HG03060 (cell line): Measurements from ENCODE around the gene PSAPL1.

Experiments
- ATAC-seq: cut with Tn5 transposase; IDR thresholded peaks from one replicate; pipeline ENCODE4 v1.9.1; 2021; ENCODE audit warnings: low read depth, moderate number of reproducible peaks; ENCODE audit not compliant: unreplicated experiment

PSAPL1 gene

DNA sequence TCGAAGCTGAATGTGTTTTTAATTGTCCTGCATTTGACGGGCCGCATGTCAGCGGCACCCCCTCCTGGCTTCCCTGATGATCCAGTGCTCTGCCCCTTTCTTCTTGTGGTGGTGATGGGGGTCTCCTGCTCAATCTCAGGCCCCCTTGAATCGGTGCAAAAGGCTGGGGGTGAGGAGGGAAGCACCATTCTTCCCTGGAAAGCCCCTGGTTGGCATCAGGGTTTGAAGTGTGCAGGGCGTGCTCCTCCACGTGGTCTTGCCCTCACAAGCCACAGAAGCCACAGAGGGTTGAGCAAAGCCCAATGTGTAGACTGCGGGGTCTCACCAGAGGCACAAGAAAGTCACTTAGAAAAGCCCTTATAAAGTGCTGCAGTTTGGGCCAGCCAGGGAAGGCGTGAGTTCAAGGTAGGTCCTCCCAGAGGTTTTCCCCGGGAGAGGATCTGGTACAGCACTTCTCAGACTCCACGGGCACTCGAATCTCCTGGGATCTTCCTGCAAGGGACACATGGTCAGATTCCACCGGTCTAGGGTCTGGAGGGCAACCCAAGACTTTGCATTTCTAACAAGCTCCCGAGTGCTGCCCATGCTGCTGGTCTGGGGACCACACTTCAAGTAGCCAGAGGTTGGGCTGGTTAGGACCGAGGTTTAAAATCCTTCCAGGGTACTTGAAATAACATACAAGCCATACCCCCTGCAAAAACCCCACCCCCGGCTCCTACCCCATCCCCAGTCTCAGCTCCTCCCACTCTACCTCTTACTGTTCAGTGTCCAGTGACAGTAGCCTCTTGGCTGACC, 35.1 kb downstream of the PSAPL1 start:
- no peak for ATAC-seq

- ATAC-seq: no peak
These were observed 35.8 kb downstream of the PSAPL1 start for GRCh38 chr4:7398788-7399439.

DNA sequence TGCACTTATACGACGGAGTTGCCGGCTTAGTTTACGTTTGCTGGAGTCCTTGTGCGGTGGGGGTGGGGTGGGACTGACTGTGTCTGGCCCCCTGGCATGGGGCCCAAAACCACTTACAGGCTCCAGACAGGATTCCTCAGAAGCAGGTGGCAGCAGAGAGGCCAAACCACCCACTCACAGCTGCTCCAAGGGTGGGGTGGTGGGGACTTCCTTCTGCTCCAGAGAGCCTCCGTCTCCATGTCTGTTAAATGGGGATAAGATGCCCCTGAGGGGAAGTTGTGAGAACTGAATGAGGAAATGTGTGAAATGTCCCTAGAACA, 36.7 kb downstream of the PSAPL1 start:
- no peak for ATAC-seq

DNA sequence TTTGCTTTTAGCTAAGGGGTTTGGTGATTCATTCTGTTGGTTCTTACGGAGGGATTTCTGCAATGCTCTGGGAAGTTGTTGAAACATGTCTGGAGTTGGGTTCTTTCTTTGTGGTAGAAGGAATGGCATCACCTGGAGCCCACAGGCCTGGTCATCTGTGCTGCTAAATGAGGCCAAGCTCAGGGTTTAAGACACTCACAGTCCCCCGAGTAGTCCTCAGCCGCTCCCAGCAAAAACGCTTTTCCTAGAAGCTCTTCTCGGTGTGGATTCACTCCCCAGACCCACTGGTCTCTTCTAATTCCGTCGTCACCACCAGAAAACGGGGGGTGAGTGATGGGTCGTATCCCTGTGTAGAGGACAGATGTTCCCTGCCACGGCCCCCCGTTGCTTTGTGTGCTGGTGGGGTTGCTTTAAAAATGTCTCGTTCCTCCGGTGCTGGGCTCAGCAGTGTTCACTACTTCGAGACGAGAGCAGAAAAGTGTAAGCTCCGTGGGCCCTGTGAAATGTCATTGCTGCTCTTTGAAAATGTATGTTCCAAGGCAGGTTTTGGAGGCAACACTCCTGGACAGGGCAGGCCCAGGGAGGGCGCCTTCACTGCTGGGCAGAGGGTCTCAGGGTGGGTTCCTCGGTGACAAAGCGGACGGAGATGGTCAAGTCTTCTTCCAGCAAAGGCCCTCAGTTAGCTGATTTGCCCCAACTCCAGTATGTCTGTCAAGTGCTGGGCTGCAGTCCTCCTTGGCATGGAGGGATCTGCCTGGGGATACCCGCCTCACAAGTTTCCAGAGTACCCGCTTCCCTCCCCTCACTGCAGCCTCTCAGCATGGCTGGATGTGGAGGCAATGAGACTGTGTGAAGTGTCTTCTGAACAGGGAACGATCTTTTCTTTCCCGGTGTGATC, 37.3 kb downstream of the PSAPL1 start:
- ATAC-seq: no peak

- ATAC-seq: no peak
These were observed 38.4 kb downstream of the PSAPL1 start for GRCh38 chr4:7396186-7396910.

GRCh38 chr4:7395645-7396044, 39.1 kb downstream of the PSAPL1 start:
- ATAC-seq: no peak

DNA sequence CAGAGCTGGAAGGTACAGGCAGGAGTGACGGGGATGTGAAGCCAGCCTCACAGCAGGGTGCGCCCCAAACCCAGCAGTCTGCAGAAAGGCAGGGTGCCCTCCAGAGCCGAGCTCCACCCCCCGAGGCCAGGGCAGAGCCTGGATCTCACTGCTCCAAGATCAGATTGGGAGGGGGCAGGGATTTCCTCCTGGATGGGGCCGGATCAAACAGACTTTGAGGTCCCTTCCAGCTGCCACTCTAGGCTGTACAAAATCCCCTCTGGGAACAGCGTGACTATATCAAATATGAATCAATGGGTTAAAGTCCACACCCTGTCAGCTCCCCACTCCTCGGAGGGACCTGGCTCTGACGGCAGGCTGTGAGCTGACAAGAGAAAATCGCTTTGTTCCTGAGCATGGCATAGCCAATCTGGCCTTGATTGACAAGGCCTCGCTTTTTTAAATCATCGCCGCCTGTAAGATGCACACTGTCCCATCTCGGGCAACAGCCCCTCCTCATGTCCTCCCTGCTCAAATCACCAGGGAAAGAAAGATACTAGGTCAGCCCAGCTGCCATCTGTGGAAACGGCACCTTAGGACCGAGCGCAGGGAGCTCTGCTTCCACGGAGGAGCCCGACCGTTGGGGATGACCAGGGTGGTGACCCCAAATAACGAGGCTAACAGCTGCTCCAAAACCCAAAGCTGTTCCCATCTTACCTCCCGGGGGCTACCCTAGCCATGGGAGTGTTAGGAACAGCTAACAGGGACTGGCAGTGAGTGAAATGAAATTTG, 39.9 kb downstream of the PSAPL1 start:
- no peak for ATAC-seq

DNA sequence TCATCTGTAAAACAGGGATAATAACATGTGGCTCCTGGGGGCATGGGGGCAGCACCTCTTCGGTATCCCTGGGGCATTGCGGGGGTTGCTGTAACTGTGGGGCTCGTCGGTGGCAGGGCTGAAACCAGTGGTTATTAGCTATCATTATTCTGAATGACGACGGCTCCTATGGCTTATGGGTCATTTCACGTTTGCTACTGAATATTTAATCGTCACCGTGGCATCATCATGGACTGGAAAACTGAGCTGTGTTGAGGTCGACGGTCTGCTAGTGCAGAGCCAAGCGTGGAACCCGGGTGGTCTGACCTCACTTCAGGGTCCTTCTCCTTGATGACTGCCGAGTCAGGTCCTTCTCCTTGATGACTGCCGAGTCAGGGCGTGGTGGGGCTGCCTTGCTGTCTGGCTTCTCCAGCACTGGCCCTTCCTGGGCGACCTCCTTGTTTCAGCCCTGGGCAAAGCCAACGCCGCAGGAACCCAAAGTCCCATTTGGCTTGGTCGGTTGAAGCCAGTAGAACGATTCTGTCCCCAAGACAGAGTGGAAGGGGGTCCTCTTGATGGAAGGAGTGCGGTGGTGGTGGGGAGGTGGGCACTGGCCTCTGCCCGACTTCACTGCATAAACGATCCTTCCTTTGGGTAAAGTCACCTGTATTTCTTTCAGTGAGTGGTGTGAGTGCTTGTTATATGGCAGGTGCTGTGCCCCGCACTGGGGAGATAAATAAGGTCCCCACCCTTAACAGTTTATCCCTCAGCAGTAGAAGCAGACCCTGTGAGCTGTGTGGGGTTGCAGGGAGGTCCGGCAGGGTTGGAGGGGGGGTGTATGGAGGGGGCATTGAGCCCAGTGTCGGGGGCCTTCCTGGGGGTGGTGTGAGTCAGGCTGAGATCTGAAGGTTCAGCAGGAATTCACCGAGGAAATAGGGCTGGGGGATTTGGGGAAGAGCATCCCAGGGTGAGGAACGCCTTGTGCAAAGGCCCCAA, 40.8 kb downstream of the PSAPL1 start:
- ATAC-seq: no peak

- no peak for ATAC-seq
These were observed 42.0 kb downstream of the PSAPL1 start for GRCh38 chr4:7392438-7393421.

DNA sequence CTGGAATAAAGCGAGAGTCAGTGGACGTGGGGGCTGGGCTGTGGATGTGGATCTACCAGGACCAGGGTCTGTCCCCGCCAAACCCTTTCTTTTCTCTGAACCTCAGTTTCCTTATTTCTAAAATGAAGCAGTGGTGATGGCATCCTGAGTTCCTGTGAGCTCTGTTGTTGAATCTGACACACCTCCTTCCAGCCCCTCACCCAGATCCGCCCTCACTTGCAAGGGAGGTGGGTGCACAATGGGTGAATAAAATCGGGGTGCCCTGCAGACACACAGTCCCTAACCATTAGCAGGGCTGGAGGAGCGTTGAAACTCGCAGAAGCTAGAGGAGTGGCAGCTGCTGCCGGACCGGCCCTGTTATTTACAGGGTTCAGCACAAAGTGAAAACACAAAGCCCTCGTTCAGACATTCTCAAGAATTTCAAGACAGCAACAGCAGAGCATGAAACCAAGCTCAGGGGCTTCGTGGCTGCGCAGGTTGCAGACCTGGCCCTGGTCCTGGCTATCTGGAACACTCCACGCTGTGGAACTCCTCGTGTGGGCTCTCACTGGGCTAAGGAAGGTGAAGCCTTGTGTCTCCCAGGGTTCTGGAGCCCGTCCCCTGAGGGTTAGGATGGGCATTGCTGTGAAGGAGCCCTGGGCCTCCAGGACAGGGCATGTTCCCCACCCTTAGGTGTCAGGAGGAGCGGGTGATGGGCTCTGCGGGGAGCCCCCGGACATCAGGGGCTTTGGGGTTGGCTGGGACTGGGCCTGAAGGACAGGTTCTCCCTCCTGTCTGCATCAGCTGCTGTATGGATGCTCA, 42.9 kb downstream of the PSAPL1 start:
- ATAC-seq: no peak

GRCh38 chr4:7390906-7391636, 43.7 kb downstream of the PSAPL1 start:
- ATAC-seq: no peak

- ATAC-seq: no peak
These were observed 44.4 kb downstream of the PSAPL1 start for GRCh38 chr4:7390336-7390735.

GRCh38 chr4:7389719-7390118, 45.0 kb downstream of the PSAPL1 start:
- no peak for ATAC-seq

DNA sequence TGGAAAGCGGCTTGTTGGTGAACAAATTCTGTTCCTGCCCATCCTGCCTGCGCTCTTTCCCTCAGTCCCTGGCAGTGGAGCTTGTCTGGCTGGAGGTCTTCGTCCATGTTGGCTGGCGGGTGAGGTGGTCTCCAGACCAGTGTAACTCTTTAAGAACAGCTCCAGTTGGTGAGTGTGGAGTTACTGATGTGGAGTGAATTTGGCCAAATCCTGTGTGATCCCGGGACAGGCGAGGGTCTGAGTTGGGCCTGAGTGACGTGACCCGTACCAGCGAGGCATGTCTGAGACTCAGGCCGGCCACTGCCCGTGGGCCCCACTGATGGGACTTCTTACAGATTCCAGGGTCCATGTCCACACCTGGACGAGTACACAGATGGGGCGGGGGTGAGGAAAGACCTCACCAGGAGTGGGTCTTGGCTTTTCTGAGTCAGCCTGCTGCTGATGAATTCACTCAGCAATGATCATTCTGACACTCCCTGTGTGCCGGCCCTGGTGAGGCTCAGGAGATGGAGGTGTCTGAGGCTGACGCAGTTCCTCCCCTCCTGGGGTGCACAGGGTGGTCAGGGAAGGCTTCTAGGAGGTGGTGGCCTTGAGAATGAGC, 45.5 kb downstream of the PSAPL1 start:
- no peak for ATAC-seq

GRCh38 chr4:7388627-7389026, 46.1 kb downstream of the PSAPL1 start:
- no peak for ATAC-seq

DNA sequence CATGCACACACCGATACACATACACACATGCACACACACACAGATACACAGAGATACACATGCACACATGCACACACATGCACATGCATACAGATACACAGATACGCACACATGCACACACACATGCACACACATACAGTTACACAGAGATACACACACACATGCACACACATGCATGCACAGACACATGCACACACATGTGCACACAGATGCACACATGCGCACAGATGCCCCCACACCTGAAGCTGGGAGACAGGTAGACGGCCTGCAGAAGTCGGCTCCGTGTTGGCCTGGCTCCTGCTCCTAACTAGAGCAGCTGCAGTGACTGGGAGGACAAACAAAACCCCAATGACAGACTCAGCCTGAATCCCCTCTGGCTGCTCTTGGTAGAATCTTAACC, 46.8 kb downstream of the PSAPL1 start:
- no peak for ATAC-seq
